CD4-positive, alpha-beta T cell treated with Interleukin-17A for 4 hours (primary cell): Measurements from ENCODE around the gene SPTBN1.

Source experiments
- DNase-seq: peaks from one replicate; pipeline ENCODE4 v3.0.0-alpha.2; 2020; ENCODE audit warnings: mixed read lengths

SPTBN1 gene

DNA sequence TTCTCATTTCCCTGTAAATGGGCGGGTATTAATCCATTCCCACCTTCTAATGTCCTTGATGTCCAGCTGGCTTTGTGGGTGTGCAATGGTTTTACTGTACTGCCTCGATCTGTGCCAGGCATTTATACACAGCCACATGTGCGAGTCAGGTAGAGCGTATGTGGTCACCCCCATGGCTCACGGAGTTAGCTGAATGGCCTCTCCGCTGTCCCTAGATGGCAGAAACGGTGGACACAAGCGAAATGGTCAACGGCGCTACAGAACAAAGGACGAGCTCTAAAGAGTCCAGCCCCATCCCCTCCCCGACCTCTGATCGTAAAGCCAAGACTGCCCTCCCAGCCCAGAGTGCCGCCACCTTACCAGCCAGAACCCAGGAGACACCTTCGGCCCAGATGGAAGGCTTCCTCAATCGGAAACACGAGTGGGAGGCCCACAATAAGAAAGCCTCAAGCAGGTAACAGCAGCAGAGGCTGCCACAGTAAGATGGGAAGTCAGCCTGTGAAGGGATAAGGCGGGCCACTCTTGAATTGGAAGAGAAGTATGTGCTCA, 208.2 kb downstream of the SPTBN1 start:
- DNase-seq = no peak

DNA sequence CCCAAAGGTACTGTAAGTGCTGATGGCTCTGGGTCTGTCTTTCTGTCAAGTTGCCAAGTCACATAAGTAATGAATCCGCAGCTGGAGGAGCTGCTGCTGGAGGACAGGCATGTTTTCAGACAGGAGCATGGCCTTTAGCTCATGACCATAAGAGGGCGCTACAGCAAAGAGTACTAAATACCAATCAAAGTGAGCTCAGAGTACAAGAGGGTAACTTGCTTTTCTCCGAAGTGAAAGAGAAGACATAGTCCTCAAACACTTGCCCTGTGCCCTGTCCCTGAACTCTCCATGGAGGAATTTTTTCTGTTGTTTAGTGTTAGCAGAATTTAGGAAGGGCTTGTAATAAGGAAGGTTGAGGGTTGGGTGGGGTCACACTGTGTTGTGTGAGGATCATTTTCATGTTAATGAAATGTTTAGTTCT, 209.3 kb downstream of the SPTBN1 start:
- DNase-seq = peak; percentile 43

DNA sequence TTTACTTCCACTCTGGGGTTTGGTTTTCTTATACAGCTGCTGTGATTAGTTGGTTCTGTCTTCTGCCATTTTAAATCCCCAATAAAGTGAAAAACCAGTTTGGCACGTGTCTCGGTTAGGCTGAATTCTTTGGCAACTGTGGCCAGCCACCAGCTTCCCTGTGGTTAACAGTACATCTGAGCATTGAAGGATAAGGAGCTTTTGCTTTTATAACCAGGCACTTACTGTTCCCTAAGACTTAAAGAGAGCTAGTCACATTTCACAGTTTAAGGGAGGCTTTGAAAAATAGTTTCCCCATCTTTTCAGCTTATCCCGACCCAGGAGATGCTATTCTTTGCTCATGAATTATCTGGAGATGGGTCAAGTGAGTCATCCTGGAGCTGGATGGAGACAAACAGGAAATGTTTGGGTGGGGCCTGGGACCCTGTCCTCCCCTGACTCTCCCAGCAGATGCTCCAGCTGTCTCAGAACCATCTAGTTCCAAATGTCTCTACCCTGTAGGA, 210.1 kb downstream of the SPTBN1 start:
- no peak for DNase-seq

DNA sequence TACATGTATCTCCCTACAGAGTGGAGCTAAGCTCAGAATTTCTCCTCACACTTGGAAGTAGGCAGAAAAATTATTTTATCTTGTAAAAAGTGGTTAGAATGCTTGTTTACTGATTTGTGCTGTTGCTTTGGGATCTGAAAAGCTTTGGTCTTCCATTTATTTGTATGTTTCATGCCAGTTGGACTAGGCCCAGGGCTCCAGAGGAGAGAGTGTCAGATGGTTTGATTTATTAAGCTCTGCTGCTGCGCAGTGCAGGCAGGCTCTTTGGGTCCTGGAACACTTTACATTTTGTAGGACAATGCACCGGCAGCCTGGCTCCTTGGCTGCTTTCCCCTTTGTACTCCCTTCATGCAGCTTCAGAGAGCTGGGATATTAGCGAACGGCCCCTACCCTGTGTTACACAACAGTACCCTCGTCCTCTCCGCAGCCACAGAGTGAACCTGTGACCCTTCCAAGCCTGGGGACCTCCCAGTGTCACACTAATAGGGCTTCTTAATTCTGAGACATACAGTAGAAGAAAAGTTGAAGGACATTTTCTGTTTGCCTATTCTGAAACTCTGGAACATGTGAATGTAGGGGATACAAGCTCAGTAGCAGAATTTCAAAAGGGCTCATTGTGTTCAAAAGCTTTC, 210.6 kb downstream of the SPTBN1 start:
- no peak for DNase-seq

- no peak for DNase-seq
These were observed 211.1 kb downstream of the SPTBN1 start for GRCh38 chr2:54667266-54667639.

GRCh38 chr2:54667726-54668650, 211.9 kb downstream of the SPTBN1 start:
- DNase-seq = no peak

DNA sequence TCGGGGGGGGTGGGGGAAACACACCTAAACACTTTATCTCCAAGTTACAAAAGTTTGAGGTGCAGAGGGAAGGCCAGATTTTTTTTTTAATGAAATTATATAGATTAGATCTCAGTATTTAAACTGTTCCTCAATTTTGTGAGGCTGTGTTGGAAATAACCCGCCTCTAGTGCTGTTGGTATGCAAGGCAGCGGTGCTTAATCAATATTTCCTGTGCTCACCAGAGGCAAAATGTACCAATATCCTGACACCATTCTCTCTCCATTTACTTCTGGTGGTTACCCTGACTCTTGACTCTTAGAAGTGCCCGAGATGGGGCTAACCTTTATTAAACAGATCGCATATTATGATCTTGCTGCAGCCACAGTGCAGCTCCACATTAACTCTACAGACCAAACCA, 212.6 kb downstream of the SPTBN1 start:
- no peak for DNase-seq

DNA sequence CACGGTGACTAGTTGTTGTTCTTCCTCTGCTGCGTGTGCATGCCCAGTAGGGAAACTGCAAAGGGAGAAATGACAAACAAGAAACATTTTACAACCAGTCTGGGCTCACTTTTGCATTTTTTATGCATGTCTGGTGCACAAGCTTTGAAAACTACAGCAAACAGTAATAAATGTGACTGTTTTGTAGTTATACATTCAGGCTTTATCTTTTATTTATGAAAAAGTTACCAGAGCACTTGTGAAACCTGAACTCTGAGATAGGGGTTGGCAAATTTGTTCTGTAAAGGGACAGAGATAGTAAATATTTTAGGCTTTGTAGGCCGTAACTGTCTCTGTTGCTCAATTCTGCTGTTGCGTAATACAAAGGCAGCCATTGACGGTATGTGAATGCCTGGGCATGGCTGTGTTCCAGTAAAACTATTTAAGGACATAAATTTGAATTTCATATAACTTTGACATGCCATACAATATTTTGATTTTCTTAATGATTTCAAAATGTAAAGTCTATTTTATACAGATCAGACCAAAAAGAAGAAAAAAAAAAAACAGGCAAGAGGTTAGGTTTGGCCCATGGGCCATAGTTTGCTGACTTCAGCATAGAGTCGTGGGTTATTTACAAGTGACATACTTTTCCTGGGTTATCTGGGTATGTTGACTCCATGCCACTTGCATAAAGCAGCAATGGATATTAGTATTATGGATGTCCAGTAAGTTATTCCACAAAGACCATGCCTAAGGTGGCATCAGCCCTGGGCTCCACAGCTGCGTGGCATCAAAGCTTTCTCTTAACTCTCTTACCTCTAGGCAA, 213.8 kb downstream of the SPTBN1 start:
- DNase-seq = no peak

DNA sequence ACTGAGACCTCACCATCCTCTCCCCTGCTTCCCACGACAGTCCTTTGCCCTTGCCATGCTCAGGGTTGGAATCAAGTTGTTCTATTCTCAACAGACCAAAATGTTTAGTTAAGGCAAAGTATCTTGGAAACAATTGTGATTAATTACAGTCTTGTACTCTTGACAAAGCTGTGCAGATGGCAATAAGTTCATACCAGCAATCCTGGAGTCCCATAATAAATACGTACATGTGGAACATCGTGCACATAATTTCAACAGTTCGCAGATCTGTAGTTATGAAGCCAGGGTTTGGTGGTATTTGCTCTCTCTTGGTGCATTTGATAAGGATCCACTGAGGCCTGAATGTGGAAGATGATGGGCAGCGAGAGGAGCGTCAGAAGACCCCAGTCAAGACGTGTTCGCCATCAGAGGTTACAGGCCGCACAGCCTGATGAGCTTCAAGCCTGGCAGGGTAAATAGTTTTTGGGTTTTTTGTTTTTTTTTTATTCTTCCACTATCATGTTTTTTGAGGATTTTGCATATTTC, 214.4 kb downstream of the SPTBN1 start:
- DNase-seq = no peak

- DNase-seq = no peak
These were observed 214.9 kb downstream of the SPTBN1 start for GRCh38 chr2:54671010-54671409.

DNA sequence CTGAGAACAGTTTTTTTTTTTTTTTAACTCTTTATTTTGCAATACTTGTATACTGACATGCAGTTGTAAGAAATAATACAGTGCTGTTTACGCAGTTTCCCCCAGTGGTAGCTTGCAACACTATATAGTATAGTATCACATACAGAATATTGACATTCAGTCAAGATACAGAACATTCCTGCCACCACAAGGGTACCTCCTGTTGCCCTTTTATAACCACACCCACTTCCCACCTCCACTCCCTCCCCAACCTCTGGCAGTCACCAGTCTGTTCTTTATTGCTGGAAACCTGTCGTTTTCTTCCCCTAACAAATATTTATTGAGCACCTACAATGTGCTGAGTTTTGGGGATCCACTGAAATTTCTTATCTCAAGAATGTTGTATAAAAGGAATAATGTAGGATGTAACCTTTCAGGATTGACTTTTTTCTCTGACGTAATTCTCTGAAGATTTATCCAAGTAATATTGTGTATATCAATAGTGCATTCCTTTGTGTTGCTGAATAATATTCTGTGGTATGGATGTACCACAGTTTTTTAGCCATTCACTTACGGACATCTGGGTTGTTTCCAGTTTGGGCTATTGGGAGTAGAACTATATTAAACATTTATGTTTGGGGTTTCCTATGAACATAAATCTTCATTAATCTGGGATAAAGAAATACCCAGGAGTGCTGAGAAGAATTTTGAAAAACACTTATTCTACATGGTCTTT, 215.9 kb downstream of the SPTBN1 start:
- DNase-seq = no peak

GRCh38 chr2:54672590-54673456, 216.7 kb downstream of the SPTBN1 start:
- DNase-seq = no peak

DNA sequence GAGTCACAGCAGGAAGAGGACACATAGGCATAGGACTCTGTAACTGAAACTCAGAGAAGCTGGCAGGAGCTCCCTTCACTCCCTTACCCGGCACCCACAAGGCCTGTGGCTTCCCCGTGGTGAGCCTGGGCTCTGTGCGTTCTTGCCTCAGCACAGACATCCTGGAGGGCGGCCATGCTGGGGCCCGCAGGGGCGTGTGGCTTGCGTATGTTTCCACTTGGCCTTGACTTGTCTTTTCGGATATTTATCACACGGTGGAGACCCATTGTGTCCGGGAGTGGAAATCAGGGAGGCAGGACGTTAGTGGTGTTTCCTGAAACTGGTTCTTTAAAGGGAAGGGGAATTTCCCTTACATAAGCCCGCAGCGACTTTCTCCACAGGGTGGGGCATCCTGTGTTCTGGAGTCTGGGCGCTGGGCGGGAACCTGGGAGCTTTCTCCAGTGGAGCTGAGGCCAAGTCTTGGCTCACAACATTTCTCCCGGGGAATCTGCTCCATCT, 217.4 kb downstream of the SPTBN1 start:
- DNase-seq = peak; percentile 35

DNA sequence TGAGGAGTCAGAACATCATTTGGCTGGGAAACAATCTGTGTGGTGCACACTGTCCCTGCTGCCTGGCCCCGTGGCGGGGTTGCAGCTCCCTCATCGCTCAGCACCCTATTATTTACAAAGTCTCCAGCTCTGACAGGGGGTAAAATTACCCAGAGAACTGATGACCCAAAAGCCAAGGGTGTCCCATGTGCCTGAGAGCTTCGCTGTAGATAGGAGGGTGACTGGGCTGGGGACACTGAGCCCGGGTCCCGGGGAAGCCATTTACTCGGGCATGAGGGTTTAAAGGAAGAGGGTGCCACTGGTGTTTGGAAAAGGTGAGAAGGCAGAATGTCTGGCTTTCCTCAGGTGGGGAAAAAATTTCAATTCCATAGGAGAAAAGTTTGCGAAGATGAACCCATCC, 219.2 kb downstream of the SPTBN1 start:
- DNase-seq = no peak

DNA sequence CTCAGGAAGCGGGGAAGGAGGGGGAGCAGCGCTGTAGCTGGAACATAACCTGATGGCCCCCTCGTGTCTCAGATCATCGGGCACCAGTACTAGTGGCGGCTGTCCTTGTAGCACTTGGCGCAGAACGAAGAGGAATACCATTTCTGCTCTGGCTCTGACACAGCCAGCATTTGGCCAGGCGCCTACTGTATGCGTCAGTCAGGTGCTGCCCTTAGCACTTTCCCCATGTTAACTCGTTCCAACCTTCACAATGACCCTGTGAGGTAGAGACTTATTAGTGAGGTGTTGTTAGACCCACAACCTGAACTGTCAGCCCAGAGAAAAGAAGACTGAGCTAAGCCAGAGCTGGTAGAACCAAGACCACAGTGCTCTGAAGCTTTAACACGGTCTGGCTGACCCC, 219.6 kb downstream of the SPTBN1 start:
- no peak for DNase-seq

DNA sequence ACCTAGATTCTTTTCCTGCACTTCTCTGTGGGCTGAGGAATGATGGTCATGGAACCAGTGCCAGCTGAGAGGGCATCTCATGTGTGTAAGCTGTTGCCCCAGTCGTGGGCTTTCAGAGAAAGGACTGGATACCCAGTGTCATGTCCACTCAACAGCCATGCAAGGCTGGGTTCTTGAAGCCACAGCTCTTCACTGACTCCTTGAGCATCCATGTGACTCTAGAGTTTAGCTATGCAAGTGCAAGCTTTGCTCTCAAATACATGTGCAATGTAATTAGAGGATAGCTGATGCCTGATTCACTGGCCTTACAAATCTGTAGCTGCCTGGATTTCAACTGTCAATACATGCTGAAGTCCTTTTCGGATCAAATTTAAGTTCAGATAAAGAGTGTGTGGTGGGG, 220.5 kb downstream of the SPTBN1 start:
- DNase-seq = no peak

DNA sequence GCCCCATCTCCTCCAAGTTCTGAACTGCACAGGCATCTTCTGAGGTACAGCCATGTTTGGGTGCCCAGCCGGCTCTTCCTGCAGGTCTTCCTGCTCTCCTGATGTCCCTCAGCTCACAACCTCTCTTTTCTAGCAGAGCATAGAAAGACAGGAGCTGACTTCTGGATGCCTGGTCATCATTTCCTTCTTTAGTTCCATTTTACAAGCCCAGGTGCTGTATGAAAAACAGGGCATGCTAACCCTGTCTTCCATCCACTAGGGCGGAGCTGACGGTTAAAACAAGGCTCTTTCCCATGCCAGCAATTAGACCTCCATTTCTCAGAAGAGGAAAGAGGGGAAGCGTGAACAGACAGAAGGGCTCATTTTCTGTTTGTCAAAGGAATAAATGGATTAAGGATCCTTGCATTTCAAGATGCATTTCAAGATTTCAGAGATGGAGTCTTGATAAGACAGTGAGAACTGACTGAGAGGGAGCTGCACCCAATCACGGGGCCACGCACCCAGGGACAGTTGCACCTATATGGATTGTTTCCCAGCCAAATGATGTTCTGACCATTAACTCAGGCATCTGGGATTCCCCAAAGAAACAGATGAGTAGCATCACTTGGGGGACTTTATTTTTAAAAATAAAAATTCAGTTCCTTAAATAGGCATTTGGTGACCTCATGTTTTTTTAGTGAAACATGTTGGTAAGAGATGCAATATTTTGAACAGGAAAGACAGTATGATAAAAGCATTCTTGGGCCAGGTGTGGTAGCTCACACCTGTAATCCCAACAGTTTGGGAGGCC, 221.5 kb downstream of the SPTBN1 start:
- no peak for DNase-seq

- no peak for DNase-seq
These were observed 222.6 kb downstream of the SPTBN1 start for GRCh38 chr2:54678719-54679118.

- no peak for DNase-seq
These were observed 224.4 kb downstream of the SPTBN1 start for GRCh38 chr2:54680397-54681041.
